Uterine smooth muscle cell (primary cell): ENCODE results near the gene PFDN1. TPM values are rescaled to one million over a fixed set of nuclear protein-coding genes. Genes with fewer than 3 reads are reported as not detected.

Experiments
- total RNA-seq: library from RNA; depleted of rRNA; stranded (reverse); fragments of >200 nt; gene quantifications from 2 replicates; pipeline ENCODE4 v1.2.3, GENCODE V29; 2014

PFDN1 gene, protein sequence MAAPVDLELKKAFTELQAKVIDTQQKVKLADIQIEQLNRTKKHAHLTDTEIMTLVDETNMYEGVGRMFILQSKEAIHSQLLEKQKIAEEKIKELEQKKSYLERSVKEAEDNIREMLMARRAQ
- total RNA-seq = 44.2 and 75.5 TPM in 2 replicates

GRCh38 chr5:140302786-140303639 is at the start of gene PFDN1:
Gene PFDN1 (minus strand): TSS chr5:140303101. CDS start chr5:140303073, 28 bp downstream.

GRCh38 chr5:140346348-140347221 is 43.7 kb upstream of the PFDN1 start, which contains the start of gene HBEGF:
Gene HBEGF (minus strand): TSS chr5:140346603. CDS start chr5:140346328, 275 bp downstream.

Other genes with a start within 250 kb of the PFDN1 start
- gene PURA, start 189.0 kb downstream of the PFDN1 start, total RNA-seq = 13.8 and 22.7 TPM in 2 replicates
- gene IGIP, start 177.2 kb downstream of the PFDN1 start, total RNA-seq = 8.2 and 15.2 TPM in 2 replicates
- gene CYSTM1, start 127.9 kb downstream of the PFDN1 start, total RNA-seq = 9.1 and 20.1 TPM in 2 replicates
- 6.0 and 12.4 TPM in 2 replicates for gene HBEGF, start 43.5 kb upstream of the PFDN1 start, total RNA-seq
- gene SLC4A9, start 57.1 kb upstream of the PFDN1 start, total RNA-seq = not detected in 2 replicates
- gene ANKHD1, start 98.7 kb upstream of the PFDN1 start, total RNA-seq = 74.0 and 87.2 TPM in 2 replicates
- gene EIF4EBP3, start 244.6 kb upstream of the PFDN1 start, total RNA-seq = 0.77 and 1.1 TPM in 2 replicates